HL-60 (cell line): ENCODE measurements around the gene IPO13.

Experiments
- DNase-seq, 2 experiments: peaks; one replicate each; pipeline ENCODE4 v3.0.0-alpha.2; 2010 to 2020; ENCODE audit warnings: low read depth in 1 of 2, low spot score in 1 of 2
- H3K27ac ChIP-seq: fragments of 250-450 bp; sonication (Bioruptor Pico); replicated peaks from 2 replicates; pipeline ENCODE4 v1.5.1; 2020; ENCODE audit warnings: mild to moderate bottlenecking, moderate library complexity
- H3K27me3 ChIP-seq: fragments of 250-450 bp; sonication (Bioruptor Pico); 2 replicates; pipeline ENCODE4 v1.5.1; 2021; ENCODE audit warnings: mild to moderate bottlenecking, moderate library complexity; ENCODE audit not compliant: insufficient read depth, poor library complexity, severe bottlenecking
- H3K4me3 ChIP-seq: replicated peaks from 2 replicates; pipeline ENCODE4 v1.5.1; 2011; ENCODE audit warnings: mild to moderate bottlenecking, control low read depth, low read length; ENCODE audit not compliant: insufficient read depth
- GABPA ChIP-seq: IDR thresholded peaks from 2 replicates; pipeline ENCODE4 v1.6.1; 2012; ENCODE audit warnings: low read depth
- POLR2AphosphoS5 ChIP-seq: IDR thresholded peaks from 2 replicates; pipeline ENCODE4 v1.6.1; 2012; ENCODE audit warnings: low read depth
- SPI1 ChIP-seq: IDR thresholded peaks from 2 replicates; pipeline ENCODE4 v1.6.1; 2012; ENCODE audit warnings: low read depth, mild to moderate bottlenecking, borderline replicate concordance
- TF ChIP-seq, protein P1 (sequence below): IDR thresholded peaks from one replicate; pipeline ENCODE4 v1.5.1; 2011; ENCODE audit warnings: low read length, control low read depth, inconsistent platforms; ENCODE audit not compliant: insufficient read depth
- TF ChIP-seq, protein P2 (sequence below): IDR thresholded peaks from 2 replicates; pipeline ENCODE4 v1.6.1; 2012; ENCODE audit warnings: low read depth; ENCODE audit not compliant: insufficient replicate concordance

The IPO13 gene

DNA sequence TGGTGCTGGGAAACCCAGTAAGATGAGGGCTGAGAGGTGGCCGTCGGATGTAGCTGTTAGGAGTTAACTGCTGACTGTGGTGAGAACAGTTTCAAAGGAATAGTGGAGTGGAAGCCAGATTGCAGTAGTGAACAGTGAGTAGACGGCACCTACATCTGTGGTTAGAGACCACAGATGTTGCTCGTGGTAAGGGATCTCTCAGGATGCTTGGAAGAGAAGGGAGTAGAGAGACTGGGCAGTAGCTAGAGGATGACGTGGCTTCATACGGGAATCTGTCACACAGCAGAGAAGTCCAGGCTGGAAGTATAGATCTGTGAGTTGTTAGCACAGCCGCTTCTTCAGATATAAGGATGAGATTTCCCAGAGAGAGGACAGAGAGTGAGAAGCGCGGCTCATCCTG, 20.9 kb upstream of the IPO13 start:
- TF ChIP-seq, protein P1, sequence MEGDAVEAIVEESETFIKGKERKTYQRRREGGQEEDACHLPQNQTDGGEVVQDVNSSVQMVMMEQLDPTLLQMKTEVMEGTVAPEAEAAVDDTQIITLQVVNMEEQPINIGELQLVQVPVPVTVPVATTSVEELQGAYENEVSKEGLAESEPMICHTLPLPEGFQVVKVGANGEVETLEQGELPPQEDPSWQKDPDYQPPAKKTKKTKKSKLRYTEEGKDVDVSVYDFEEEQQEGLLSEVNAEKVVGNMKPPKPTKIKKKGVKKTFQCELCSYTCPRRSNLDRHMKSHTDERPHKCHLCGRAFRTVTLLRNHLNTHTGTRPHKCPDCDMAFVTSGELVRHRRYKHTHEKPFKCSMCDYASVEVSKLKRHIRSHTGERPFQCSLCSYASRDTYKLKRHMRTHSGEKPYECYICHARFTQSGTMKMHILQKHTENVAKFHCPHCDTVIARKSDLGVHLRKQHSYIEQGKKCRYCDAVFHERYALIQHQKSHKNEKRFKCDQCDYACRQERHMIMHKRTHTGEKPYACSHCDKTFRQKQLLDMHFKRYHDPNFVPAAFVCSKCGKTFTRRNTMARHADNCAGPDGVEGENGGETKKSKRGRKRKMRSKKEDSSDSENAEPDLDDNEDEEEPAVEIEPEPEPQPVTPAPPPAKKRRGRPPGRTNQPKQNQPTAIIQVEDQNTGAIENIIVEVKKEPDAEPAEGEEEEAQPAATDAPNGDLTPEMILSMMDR = no peak
- TF ChIP-seq, protein P2, sequence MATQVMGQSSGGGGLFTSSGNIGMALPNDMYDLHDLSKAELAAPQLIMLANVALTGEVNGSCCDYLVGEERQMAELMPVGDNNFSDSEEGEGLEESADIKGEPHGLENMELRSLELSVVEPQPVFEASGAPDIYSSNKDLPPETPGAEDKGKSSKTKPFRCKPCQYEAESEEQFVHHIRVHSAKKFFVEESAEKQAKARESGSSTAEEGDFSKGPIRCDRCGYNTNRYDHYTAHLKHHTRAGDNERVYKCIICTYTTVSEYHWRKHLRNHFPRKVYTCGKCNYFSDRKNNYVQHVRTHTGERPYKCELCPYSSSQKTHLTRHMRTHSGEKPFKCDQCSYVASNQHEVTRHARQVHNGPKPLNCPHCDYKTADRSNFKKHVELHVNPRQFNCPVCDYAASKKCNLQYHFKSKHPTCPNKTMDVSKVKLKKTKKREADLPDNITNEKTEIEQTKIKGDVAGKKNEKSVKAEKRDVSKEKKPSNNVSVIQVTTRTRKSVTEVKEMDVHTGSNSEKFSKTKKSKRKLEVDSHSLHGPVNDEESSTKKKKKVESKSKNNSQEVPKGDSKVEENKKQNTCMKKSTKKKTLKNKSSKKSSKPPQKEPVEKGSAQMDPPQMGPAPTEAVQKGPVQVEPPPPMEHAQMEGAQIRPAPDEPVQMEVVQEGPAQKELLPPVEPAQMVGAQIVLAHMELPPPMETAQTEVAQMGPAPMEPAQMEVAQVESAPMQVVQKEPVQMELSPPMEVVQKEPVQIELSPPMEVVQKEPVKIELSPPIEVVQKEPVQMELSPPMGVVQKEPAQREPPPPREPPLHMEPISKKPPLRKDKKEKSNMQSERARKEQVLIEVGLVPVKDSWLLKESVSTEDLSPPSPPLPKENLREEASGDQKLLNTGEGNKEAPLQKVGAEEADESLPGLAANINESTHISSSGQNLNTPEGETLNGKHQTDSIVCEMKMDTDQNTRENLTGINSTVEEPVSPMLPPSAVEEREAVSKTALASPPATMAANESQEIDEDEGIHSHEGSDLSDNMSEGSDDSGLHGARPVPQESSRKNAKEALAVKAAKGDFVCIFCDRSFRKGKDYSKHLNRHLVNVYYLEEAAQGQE = no peak
- TF ChIP-seq SPI1 (no peak), POLR2AphosphoS5 (no peak)

DNA sequence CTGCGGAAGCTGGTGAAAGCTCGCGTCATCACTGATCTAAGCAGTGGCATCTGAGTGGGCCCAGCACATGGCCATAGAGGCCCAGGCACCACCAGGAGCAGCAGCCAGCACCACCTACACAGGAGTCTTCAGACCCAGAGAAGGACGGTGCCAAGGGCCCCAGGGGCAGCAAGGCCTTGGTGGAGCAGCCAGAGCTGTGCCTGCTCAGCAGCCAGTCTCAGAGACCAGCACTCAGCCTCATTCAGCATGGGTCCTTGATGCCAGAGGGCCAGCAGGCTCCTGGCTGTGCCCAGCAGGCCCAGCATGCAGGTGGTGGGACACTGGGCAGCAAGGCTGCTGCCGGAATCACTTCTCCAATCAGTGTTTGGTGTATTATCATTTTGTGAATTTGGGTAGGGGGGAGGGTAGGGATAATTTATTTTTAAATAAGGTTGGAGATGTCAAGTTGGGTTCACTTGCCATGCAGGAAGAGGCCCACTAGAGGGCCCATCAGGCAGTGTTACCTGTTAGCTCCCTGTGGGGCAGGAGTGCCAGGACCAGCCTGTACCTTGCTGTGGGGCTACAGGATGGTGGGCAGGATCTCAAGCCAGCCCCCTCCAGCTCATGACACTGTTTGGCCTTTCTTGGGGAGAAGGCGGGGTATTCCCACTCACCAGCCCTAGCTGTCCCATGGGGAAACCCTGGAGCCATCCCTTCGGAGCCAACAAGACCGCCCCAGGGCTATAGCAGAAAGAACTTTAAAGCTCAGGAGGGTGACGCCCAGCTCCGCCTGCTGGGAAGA, 16.4 kb upstream of the IPO13 start:
- Histone ChIP-seq H3K27me3 (no peaks in the 10 kb centered on the region), H3K4me3 (no peak overlapping the region), H3K27ac (0 out of 2 replicates have a peak overlapping the region, but pooled peaks have one; percentile 4)
- TF ChIP-seq GABPA (no peak), SPI1 (no peak), POLR2AphosphoS5 (no peak)
- TF ChIP-seq, protein P2 = no peak
- TF ChIP-seq, protein P1 = no peak
- DNase-seq = peak in 1 of 2 experiments; percentile 29

More for the DNA sequence above, 20.9 kb upstream of the IPO13 start:
- Histone ChIP-seq H3K4me3 (no peak overlapping the region), H3K27ac (no peak overlapping the region), H3K27me3 (no peaks in the 10 kb centered on the region)
- no peak for DNase-seq

DNA sequence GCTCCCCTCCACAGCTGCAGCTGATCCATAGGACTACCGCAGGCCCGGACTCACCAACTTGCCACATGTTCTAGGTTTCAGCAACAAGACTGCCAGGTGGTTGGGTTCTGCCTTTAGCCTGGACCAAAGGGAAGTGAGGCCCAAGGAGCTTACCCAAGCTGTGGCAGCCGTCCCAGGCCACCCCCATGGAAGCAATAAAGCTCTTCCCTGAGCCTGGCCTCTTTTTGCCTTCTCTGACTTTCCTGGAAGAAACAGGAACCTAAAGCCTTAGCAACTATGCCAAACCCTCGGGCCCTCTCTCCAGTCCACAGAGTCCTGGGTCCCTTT, 15.8 kb upstream of the IPO13 start:
- peak in 1 of 2 experiments; percentile 69 for DNase-seq
- no peak overlapping the region for H3K4me3 ChIP-seq
- no peak for TF ChIP-seq GABPA
- TF ChIP-seq, protein P2 = no peak
- TF ChIP-seq, protein P1 = no peak
- TF ChIP-seq SPI1 = peak; percentile 43; the same call in 1 of the 2 replicates
- no peak for TF ChIP-seq POLR2AphosphoS5
- H3K27ac ChIP-seq = 0 out of 2 replicates have a peak overlapping the region, but pooled peaks have one; percentile 4
- no peaks in the 10 kb centered on the region for H3K27me3 ChIP-seq
